Left lung (tissue), 10 donors: ENCODE data around the gene FGB. TPM values are rescaled to one million over a fixed set of nuclear protein-coding genes. Genes with fewer than 3 reads are reported as not detected.

Experiments
- ATAC-seq: fragments of 200-7000 bp; cut with Tn5 transposase; one replicate; pipeline ENCODE4 v1.9.1; 2020; ENCODE audit warnings: moderate library complexity
- DNase-seq, 4 donors: peaks; one replicate each; pipeline ENCODE4 v3.0.0-alpha.2; 2013 to 2020
- H3K27ac ChIP-seq, 2 donors: fragments of 200-600 bp; sonication (generic) in 1 of 2; one replicate each; pipeline versions ENCODE4 v1.5.0 to v1.8.0; 2020 to 2021
- H3K27me3 ChIP-seq, 2 donors: fragments of 200-600 bp; sonication (generic) in 1 of 2; one replicate each; pipeline versions ENCODE4 v1.5.0 to v1.8.0; 2020 to 2021
- H3K36me3 ChIP-seq, 2 donors: fragments of 200-600 bp; sonication (generic) in 1 of 2; one replicate each; pipeline versions ENCODE4 v1.5.0 to v1.8.0; 2020 to 2021
- H3K4me1 ChIP-seq, 2 donors: fragments of 200-600 bp; one replicate each; pipeline ENCODE4 v1.8.0; 2021
- H3K4me3 ChIP-seq, 2 donors: fragments of 200-600 bp; sonication (generic) in 1 of 2; one replicate each; pipeline versions ENCODE4 v1.5.0 to v1.8.0; 2020 to 2021; ENCODE audit warnings: mild to moderate bottlenecking in 1 of 2
- H3K9me3 ChIP-seq, 2 donors: fragments of 200-600 bp; sonication (generic) in 1 of 2; one replicate each; pipeline versions ENCODE4 v1.5.0 to v1.8.0; 2020 to 2021
- CTCF ChIP-seq, 2 donors: fragments of 200-600 bp; sonication (generic) in 1 of 2; IDR thresholded peaks; one replicate each; pipeline versions ENCODE4 v1.5.0 to v1.8.0; 2021; ENCODE audit warnings: antibody characterized with exemption in 2 of 2
- intact Hi-C, 2 donors: fragments of 100-400 bp; cut with DNase I; formaldehyde crosslinking; loops; one replicate each; pipeline versions ENCODE4 v1.11.2 to v1.14.2; 2022
- polyA plus RNA-seq, 6 donors: library from polyadenylated mRNA; unstranded; fragments of 120-200 nt; gene quantifications; one replicate each; pipeline ENCODE4 v1.2.1, GENCODE V29; 2013; ENCODE audit not compliant: insufficient read length in 6 of 6
- total RNA-seq, 2 donors: library from RNA; stranded (reverse); fragmentation: NEBNext Ultra II Directional; extraction: Animal tissue kit (Norgen Biotek cat#: 25700); gene quantifications; one replicate each; pipeline ENCODE4 v1.2.1, GENCODE V29; 2021
- donor health status: DM: no; HTN: yes; CAD: no.
- donor health status: DM: no; HTN: no; CAD: no.

Gene FGB
- total and polyA plus RNA-seq, 8 donors, result 0.11 to 4.6 (median 0.35) TPM; not detected in 3

- TF ChIP-seq CTCF (IDR thresholded peaks at IDR 0.05), result no peak
Measured at GRCh38 chr4:154586296-154587033, 23.7 kb downstream of the FGB start.

GRCh38 chr4:154588198-154588597 is 25.4 kb downstream of the FGB start:
- intact Hi-C loops, result no loop called here
- peaks cover 0 to 2% of the 10 kb centered on the region in 2 donors for H3K4me1 ChIP-seq
- no peak for ATAC-seq
- no peaks in the 10 kb centered on the region for H3K27me3 ChIP-seq
- H3K36me3 ChIP-seq, result no peaks in the 10 kb centered on the region
- no peak overlapping the region for H3K27ac ChIP-seq
- no peak for TF ChIP-seq CTCF (IDR thresholded peaks at IDR 0.05)
- no peaks in the 10 kb centered on the region for H3K9me3 ChIP-seq
- no peak overlapping the region for H3K4me3 ChIP-seq
- DNase-seq, result no peak

More at GRCh38 chr4:154586296-154587033, 23.7 kb downstream of the FGB start:
- no peak for DNase-seq
- Histone ChIP-seq H3K27me3 (no peaks in the 10 kb centered on the region), H3K4me3 (no peak overlapping the region), H3K36me3 (no peaks in the 10 kb centered on the region), H3K4me1 (peaks cover 0 to 2% of the 10 kb centered on the region in 2 donors), H3K9me3 (no peaks in the 10 kb centered on the region), H3K27ac (no peak overlapping the region)
- ATAC-seq, result no peak
- intact Hi-C loops, result no loop called here

GRCh38 chr4:154589296-154590197 is 26.7 kb downstream of the FGB start:
- Histone ChIP-seq H3K4me1 (peaks cover 0 to 2% of the 10 kb centered on the region in 2 donors), H3K36me3 (no peaks in the 10 kb centered on the region), H3K27ac (no peak overlapping the region), H3K27me3 (no peaks in the 10 kb centered on the region), H3K4me3 (peak overlapping the region in 1 of 2 donors; percentile 0), H3K9me3 (no peaks in the 10 kb centered on the region)
- TF ChIP-seq CTCF (IDR thresholded peaks at IDR 0.05), result no peak
- intact Hi-C loops, result no loop called here
- ATAC-seq (no peak), DNase-seq (no peak)

GRCh38 chr4:154590329-154591006 is 27.7 kb downstream of the FGB start, which contains the start of gene FGA:
FGA (minus strand) TSS chr4:154590742; CDS start chr4:154590687, 55 bp downstream.
- no peaks in the 10 kb centered on the region for H3K9me3 ChIP-seq
- peaks cover 0 to 2% of the 10 kb centered on the region in 2 donors for H3K4me1 ChIP-seq
- H3K4me3 ChIP-seq, result peak within 1 kb of the TSS in 1 of 2 donors; percentile 0
- no peaks in the 10 kb centered on the region for H3K27me3 ChIP-seq
- peak; percentile 87 for ATAC-seq
- no peak for TF ChIP-seq CTCF (IDR thresholded peaks at IDR 0.05)
- no peak within 1 kb of the TSS for H3K27ac ChIP-seq
- no peaks in the 10 kb centered on the region for H3K36me3 ChIP-seq
- intact Hi-C loops, result no loop called here
- DNase-seq, result no peak
